Natural killer cell (primary cell): ENCODE data around the gene CELF3. TPM values are rescaled to one million over a fixed set of nuclear protein-coding genes. Genes with fewer than 3 reads are reported as not detected.

Experiments used
- ATAC-seq, 3 donors: fragments of 150-1000 bp in 2 of 3; fragments of 200-7000 bp in 1 of 3; cut with Tn5 transposase; 1 replicate in 1 of 3; 2 replicates in 2 of 3; pipeline ENCODE4 v1.10.0; 2021; ENCODE audit warnings: mild to moderate bottlenecking in 2 of 3, moderate library complexity in 2 of 3
- DNase-seq, 2 donors: peaks; one replicate each; pipeline versions ENCODE4 v3.0.0 to v3.0.0-alpha.2; 2013 to 2021; ENCODE audit warnings: mixed read lengths in 1 of 2
- H3K27ac ChIP-seq: one replicate; pipeline ENCODE4 v1.5.1; 2013; ENCODE audit warnings: mild to moderate bottlenecking, low read length
- H3K27me3 ChIP-seq: one replicate; pipeline ENCODE4 v1.6.1; 2013; ENCODE audit warnings: low read length; ENCODE audit not compliant: control insufficient read depth, insufficient read depth
- H3K36me3 ChIP-seq: one replicate; pipeline ENCODE4 v1.6.1; 2013; ENCODE audit warnings: low read length; ENCODE audit not compliant: control insufficient read depth, insufficient read depth
- H3K4me1 ChIP-seq: one replicate; pipeline ENCODE4 v1.6.1; 2013; ENCODE audit warnings: low read length; ENCODE audit not compliant: control insufficient read depth, insufficient read depth
- H3K4me3 ChIP-seq: one replicate; pipeline ENCODE4 v1.5.1; 2013; ENCODE audit warnings: low read length
- H3K9me3 ChIP-seq: one replicate; pipeline ENCODE4 v1.6.1; 2013; ENCODE audit warnings: low read length; ENCODE audit not compliant: control insufficient read depth, insufficient read depth
- H3K27ac Mint-ChIP-seq, 2 donors: one replicate each; pipeline ENCODE4 v1.8.0; 2022; ENCODE audit warnings: mild to moderate bottlenecking in 2 of 2, mixed read lengths in 2 of 2, moderate library complexity in 1 of 2
- H3K27me3 Mint-ChIP-seq, 2 donors: one replicate each; pipeline ENCODE4 v1.8.0; 2022; ENCODE audit warnings: low read depth in 2 of 2, mixed read lengths in 2 of 2
- H3K36me3 Mint-ChIP-seq: one replicate; pipeline ENCODE4 v1.8.0; 2022; ENCODE audit warnings: mixed read lengths
- H3K4me1 Mint-ChIP-seq, 2 donors: one replicate each; pipeline ENCODE4 v1.8.0; 2022; ENCODE audit warnings: mixed read lengths in 2 of 2
- H3K4me3 Mint-ChIP-seq: one replicate; pipeline ENCODE4 v1.8.0; 2022; ENCODE audit warnings: mild to moderate bottlenecking, moderate library complexity, mixed read lengths
- H3K9me3 Mint-ChIP-seq, 2 donors: one replicate each; pipeline ENCODE4 v1.8.0; 2022; ENCODE audit warnings: mixed read lengths in 2 of 2
- CTCF ChIP-seq: fragments of 200-600 bp; IDR thresholded peaks from one replicate; pipeline ENCODE4 v1.8.0; 2022; ENCODE audit warnings: antibody characterized with exemption
- WGBS: methylation state at CpG from one replicate; pipeline ENCODE4 v1.1.7; 2013; ENCODE audit warnings: missing lambda C conversion rate; ENCODE audit not compliant: insufficient coverage; 5-methylcytosine and 5-hydroxymethylcytosine counted together
- intact Hi-C: fragments of 100-400 bp; cut with micrococcal nuclease; formaldehyde crosslinking; loops from one replicate; pipeline ENCODE4 v1.14.2; 2022
- total RNA-seq, 4 donors: library from RNA; stranded (reverse); fragments of 120-200 nt in 1 of 4; gene quantifications; one replicate each; pipeline versions ENCODE4 v1.2.3 to v1.2.4, GENCODE V29; 2013 to 2022

The CELF3 gene
- total RNA-seq, 3 donors from 2014 or later (not counting 1 experiment from before 2014, with no cell fraction given), result not detected

GRCh38 chr1:151661751-151662150 is 54.9 kb downstream of the CELF3 start:
- no peak for ATAC-seq
- no peak overlapping the region for H3K27ac ChIP-seq
- H3K36me3 ChIP-seq, result peaks cover 40% of the 10 kb centered on the region
- intact Hi-C loops, result no loop called here
- peak in 1 of 2 donors; percentile 4 for DNase-seq
- no peaks in the 10 kb centered on the region for H3K4me1 ChIP-seq
- no peak overlapping the region for H3K4me3 ChIP-seq
- peaks cover 6 to 13% of the 10 kb centered on the region in 2 donors for H3K4me1 Mint-ChIP-seq
- no peaks in the 10 kb centered on the region for H3K27me3 ChIP-seq
- H3K9me3 Mint-ChIP-seq, result no peaks in the 10 kb centered on the region
- peaks cover 7% of the 10 kb centered on the region for H3K36me3 Mint-ChIP-seq
- no peaks in the 10 kb centered on the region for H3K9me3 ChIP-seq
- WGBS, result 5% methylated on average over 3 of the region's 6 CpGs
- H3K4me3 Mint-ChIP-seq, result no peak overlapping the region
- H3K27me3 Mint-ChIP-seq, result no peaks in the 10 kb centered on the region
- no peak for TF ChIP-seq CTCF
- H3K27ac Mint-ChIP-seq, result peak overlapping the region; percentile 15 to 47

- peak overlapping the region in 1 of 2 donors; percentile 82 for H3K27ac Mint-ChIP-seq
- no peak overlapping the region for H3K27ac ChIP-seq
- intact Hi-C loops, result no loop called here
These were observed 61.2 kb downstream of the CELF3 start for GRCh38 chr1:151655371-151655770.

GRCh38 chr1:151653397-151653796 is 63.2 kb downstream of the CELF3 start:
- ATAC-seq, result no peak
- Histone ChIP-seq H3K4me1 (peaks cover 10% of the 10 kb centered on the region), H3K36me3 (peaks cover 8% of the 10 kb centered on the region), H3K9me3 (no peaks in the 10 kb centered on the region), H3K27me3 (no peaks in the 10 kb centered on the region), H3K4me3 (no peak overlapping the region), H3K27ac (no peak overlapping the region)
- peaks cover 14 to 21% of the 10 kb centered on the region in 2 donors for H3K4me1 Mint-ChIP-seq
- H3K27ac Mint-ChIP-seq, result peak overlapping the region in 1 of 2 donors; percentile 82
- intact Hi-C loops, result no loop called here
- no peaks in the 10 kb centered on the region for H3K9me3 Mint-ChIP-seq
- TF ChIP-seq CTCF, result no peak
- 50% methylated on average over 1 of the region's 1 CpG for WGBS
- H3K27me3 Mint-ChIP-seq, result no peaks in the 10 kb centered on the region
- no peaks in the 10 kb centered on the region for H3K36me3 Mint-ChIP-seq
- DNase-seq, result no peak
- H3K4me3 Mint-ChIP-seq, result no peak overlapping the region

More at GRCh38 chr1:151655371-151655770, 61.2 kb downstream of the CELF3 start:
- H3K36me3 Mint-ChIP-seq, result no peaks in the 10 kb centered on the region
- H3K4me1 Mint-ChIP-seq, result peaks cover 14 to 21% of the 10 kb centered on the region in 2 donors
- ATAC-seq (no peak), DNase-seq (no peak)
- TF ChIP-seq CTCF, result no peak
- no peaks in the 10 kb centered on the region for H3K27me3 ChIP-seq
- peaks cover 21% of the 10 kb centered on the region for H3K36me3 ChIP-seq
- no peak overlapping the region for H3K4me3 ChIP-seq
- H3K4me1 ChIP-seq, result peaks cover 10% of the 10 kb centered on the region
- no peaks in the 10 kb centered on the region for H3K9me3 ChIP-seq
- H3K27me3 Mint-ChIP-seq, result no peaks in the 10 kb centered on the region
- no peaks in the 10 kb centered on the region for H3K9me3 Mint-ChIP-seq
- H3K4me3 Mint-ChIP-seq, result no peak overlapping the region
- WGBS, result 99% methylated on average over 3 of the region's 3 CpGs

Other genes with a start within 250 kb of the CELF3 start
- gene CGN, start 205.4 kb downstream of the CELF3 start, total RNA-seq, result under 1 TPM in 2 of 3 donors, not detected in 1; 0.07 to 0.80 TPM
- 1 to 10 TPM; 4.6 to 7.2 (median 5.0) TPM for gene TUFT1, start 176.5 kb downstream of the CELF3 start, total RNA-seq
- gene SNX27, start 104.8 kb downstream of the CELF3 start, total RNA-seq, result 10 to 100 TPM; 17.8 to 25.0 (median 23.7) TPM
- gene RIIAD1, start 4.7 kb upstream of the CELF3 start, total RNA-seq, result not detected
- 100 to 1,000 TPM in 2 of 3 donors, 10 to 100 TPM in 1; 93.6 to 110 (median 107) TPM for gene MRPL9, start 46.7 kb upstream of the CELF3 start, total RNA-seq
- 10 to 100 TPM in 1 of 3 donors, 1 to 10 TPM in 2; 6.3 to 14.5 (median 8.0) TPM for gene TDRKH, start 73.7 kb upstream of the CELF3 start, total RNA-seq
- gene LINGO4, start 88.6 kb upstream of the CELF3 start, total RNA-seq, result not detected
- under 1 TPM; 0.14 to 0.78 (median 0.70) TPM for gene RORC, start 115.0 kb upstream of the CELF3 start, total RNA-seq
- gene C2CD4D, start 123.0 kb upstream of the CELF3 start, total RNA-seq, result under 1 TPM in 2 of 3 donors, not detected in 1; 0.20 to 0.24 TPM
- under 1 TPM in 1 of 3 donors, not detected in 2; 0.52 TPM for gene THEM5, start 136.9 kb upstream of the CELF3 start, total RNA-seq
- 10 to 100 TPM; 11.9 to 16.2 (median 15.5) TPM for gene THEM4, start 192.7 kb upstream of the CELF3 start, total RNA-seq